NT2/D1 (cell line): ENCODE measurements around the gene HK3.

ENCODE experiments used
- SUZ12 ChIP-seq: IDR thresholded peaks from 2 replicates; pipeline ENCODE4 v1.6.1; 2011; ENCODE audit not compliant: insufficient read length, insufficient read depth; ENCODE audit errors: extremely low read depth
- YY1 ChIP-seq: IDR thresholded peaks from 2 replicates; pipeline ENCODE4 v1.6.1; 2011; ENCODE audit not compliant: insufficient read length, insufficient read depth

DNA sequence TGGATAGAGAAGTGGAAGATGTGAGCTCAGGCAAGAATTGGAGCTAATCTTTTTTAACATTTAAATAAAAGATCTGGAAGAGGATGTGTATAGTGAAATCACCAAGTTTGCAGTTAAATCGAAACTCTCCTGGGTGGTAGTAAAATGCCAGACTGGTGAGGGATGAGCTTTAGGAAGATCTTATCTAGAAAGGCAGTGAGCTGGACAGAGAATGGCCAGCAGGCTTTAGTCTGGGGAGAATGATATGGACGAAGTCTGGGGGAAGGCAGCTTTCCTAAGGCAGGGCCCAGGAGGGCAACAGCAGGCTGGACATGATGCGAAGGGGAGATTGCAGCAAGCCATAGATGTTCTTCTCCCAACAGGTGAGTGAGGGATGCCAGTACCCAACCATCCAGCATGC, 63.2 kb downstream of the HK3 start:
- TF ChIP-seq SUZ12 (no peak), YY1 (no peak)
